Spleen (tissue), 7 donors: ENCODE measurements around the gene NGRN.

Experiments used
- CTCF ChIP-seq, 11 experiments: fragments of 200-600 bp in 7 of 11; fragments of 450-650 bp in 4 of 11; sonication (generic) in 4 of 11; IDR thresholded peaks in 8 of 11; conservative IDR thresholded peaks in 3 of 11; 1 replicate in 7 of 11; 2 replicates in 4 of 11; pipeline versions ENCODE4 v1.4.0 to v1.8.0; 2016 to 2021; ENCODE audit warnings: antibody characterized with exemption in 11 of 11, inconsistent platforms in 4 of 11, mild to moderate bottlenecking in 1 of 11
- POLR2A ChIP-seq, 3 donors: fragments of 450-650 bp; IDR thresholded peaks; one replicate each; pipeline ENCODE4 v1.5.1; 2017; ENCODE audit warnings: antibody characterized with exemption in 3 of 3, mild to moderate bottlenecking in 1 of 3
- donor health status: DM: no; HTN: no; CAD: no; lungs with moderate emphysema.
- donor health status: DM: no; HTN: no; CAD: no.
- donor health status: DM: no; HTN: no; CAD: no.

GRCh38 chr15:90287101-90287500, 21.6 kb downstream of the NGRN start:
- TF ChIP-seq CTCF (IDR thresholded peaks at IDR 0.05 in 8 of 11, conservative IDR thresholded peaks at IDR 0.05 in 3 of 11) = no peak
- no peak for TF ChIP-seq POLR2A (IDR thresholded peaks at IDR 0.05)
